HG03280 (cell line): Measurements from ENCODE around the gene ITPKC.
"Not testable (repeated sequence)": the region's sequence is repeated elsewhere in the genome, so short reads cannot be mapped to it uniquely, and the experiment has no call there.

Source experiments
- ATAC-seq: cut with Tn5 transposase; IDR thresholded peaks from one replicate; pipeline ENCODE4 v1.9.1; 2021; ENCODE audit warnings: mild to moderate bottlenecking, moderate library complexity; ENCODE audit not compliant: unreplicated experiment

The ITPKC gene

DNA sequence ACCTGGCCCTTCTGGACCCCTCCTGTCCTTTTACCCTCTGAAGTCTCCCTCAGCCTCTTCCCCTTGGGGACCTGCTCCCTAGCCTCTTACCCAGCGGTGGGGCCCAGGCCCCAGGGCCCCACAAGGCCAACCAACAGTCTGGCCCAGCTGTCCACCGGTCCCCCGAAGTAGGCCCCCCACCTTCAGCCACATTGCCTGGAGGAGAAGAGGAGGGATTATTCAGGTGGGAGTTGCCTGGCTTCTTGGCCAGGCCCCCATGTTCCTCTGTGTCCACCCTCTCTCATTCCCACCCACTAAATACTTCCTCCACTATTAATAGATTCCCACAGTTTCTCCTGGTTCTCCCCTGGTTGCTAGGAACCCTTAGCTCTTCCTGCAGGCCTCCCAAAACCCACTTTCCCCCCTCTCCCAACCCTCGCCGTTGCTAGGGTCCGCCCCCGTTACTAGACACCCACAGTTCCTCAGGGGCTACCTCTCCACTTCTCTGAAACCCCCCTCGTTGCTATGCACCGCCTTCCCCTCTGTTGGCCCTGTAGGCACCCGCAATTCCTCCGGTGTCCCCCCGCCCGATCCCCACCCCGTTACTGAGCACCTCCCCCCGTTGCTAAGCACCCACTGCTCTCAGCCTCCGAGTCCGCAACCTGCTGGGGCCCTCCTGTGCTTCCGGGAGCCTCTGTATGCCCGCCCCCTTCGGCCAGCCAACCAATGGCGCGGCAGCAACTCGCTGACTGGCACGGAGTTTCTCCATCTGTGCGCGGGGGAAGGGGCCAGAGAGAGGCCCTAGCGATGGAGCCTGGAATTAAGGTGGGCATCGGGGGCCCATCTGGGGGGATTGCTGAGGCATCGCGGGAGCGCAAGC, 2.2 kb upstream of the ITPKC start:
- peak; percentile 54 for ATAC-seq

DNA sequence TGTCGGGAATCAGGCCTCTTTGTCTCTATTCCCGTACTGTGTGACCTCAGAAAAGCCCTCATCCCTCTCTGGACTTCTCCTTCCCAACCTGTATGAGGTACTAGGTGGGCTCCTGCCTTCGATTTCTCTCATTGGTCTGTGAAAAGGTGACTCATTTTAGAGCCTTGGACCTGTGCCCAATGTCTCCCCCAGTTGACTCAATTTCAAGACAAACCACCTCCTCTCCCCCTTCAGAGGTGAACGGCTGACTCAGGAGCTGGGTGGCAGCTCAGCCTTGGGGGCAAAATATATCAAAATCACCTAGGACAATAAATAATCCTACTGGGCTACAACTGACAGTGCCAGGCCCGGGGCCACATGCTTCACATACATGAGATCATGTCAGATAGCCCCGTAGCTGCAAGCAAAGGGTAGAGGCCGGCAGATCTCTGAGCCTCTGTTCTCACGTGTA, 856 bp upstream of the ITPKC start:
- no peak for ATAC-seq

- no peak for ATAC-seq
Measured at GRCh38 chr19:40717325-40717879, 490 bp downstream of the ITPKC start.

- no peak for ATAC-seq
Measured at GRCh38 chr19:40717880-40718773, 1.2 kb downstream of the ITPKC start.

DNA sequence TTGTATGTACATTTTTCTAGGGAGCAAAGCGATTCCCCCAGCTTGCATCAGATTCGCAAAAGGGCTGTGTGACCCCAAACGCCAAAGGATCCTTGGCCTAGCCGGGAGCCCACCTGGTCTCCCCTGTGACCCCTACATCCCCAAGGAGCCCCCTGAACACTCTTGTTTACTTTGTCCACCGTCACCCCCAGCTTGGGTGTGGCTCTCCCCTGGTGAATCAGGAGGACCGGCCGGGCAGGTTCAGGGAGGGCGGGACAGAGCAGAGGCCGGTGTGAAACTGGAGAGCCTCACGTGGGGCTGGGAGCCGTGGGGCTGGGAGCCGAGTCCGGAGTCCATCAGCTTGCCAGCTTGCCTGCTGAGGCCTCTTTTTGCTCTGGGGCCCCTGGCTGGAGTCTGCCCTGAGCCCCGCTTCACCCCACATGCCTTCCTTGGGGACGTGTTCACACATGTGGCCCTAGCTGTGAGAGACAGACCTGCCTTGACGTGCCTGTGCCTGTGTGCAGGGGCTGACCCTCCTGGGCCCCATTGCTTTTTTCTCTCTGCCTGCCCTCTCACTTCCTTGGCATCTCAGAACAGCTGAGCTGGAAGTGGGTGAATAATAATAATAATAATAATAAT, 2.0 kb downstream of the ITPKC start:
- ATAC-seq = no peak

DNA sequence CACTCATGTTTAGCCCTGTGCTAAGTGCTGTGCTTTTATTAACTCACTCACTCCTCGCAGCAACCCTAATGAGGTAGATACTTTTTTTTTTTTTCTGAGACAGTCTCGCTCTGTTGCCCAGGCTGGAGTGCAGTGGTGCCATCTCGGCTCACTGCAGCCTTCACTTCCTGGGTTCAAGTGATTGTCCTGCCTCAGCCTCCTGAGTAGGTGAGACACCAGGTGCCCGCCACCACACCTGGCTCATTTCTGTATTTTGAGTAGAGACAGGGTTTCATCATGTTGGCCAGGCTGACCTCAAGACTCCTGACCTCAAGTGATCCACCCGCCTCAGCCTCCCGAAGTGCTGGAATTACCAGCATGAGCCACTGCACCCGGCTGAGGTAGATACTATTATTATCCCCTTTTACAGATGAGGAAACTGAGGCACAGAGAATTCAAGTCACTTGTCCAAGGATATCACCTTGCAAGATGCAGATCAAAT, 2.5 kb downstream of the ITPKC start:
- ATAC-seq = no peak

DNA sequence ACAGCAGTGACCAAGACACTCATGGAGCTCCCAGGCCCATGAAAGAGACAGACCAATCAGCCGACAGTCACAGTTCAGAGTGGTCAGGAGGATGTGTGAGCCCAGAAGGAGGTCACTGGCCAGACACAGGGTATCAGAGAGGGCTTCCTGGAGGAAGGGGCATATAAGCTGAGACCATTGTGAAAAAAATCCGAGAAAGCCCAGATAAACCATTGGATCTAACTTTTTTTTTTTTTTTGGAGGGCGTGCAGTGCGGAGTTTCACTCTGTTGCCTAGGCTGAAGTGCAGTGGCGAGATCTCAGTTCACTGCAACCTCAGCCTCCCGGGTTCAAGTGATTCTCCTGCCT, 4.2 kb downstream of the ITPKC start:
- ATAC-seq = no peak

DNA sequence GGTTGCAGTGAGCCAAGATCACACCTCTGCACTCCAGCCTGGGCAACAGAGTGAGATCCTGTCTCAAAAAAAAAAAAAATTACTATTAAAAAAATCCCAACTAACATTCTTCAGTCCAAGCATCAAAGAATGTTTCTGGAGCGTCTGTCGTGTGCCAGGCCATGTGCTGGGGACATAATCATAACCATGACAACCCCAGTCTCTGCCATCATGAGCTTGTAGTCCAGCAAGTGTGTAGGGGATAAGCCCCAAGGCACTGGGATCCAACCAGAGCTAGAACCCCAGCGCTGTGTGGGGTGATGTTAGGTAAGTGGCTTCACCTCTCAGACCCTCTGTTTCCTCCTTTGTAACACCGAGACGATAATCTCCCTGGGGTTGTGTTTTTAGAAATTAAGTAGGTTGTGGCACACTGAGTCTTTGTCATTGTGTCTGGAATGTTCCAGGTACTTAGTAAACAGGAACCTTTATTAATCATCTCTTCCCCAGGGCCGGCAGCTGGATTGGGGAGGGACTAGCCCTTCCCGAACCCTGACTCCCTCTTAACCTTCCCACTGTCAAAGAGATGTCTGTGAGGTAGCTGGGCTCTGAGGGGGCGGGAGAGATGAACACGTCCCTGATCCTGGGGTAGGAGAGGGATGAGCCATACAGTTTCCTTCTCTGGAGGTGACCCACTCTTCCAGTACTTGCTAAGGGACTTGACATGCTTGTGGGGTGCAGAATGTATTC, 5.2 kb downstream of the ITPKC start:
- no peak for ATAC-seq

DNA sequence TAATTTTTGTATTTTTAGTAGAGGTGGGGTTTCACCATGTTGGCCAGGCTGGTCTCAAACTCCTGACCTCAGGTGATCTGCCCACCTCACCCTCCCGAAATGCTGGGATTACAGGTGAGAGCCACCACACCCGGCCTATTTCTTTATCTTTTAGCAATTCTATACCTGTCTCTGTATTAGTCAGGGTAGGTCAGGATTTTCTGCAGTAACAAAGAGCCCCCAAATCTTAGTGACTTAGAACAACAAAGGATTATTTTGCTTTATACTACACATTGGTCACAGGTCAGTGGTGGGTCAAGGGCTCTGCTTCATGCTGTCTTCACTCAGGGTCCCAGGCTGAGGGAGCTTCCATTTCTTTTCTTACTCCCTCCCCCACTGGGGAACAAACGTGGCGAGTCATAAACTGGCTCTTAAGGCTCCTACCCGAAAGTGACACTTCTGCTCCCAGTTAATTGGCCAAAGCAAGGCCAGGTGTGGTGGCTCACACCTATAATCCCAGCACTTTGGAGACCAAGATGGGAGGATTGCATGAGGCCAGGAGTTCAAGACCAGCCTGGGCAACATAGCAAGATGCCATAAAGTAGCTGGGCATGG, 6.8 kb downstream of the ITPKC start:
- ATAC-seq = no peak

DNA sequence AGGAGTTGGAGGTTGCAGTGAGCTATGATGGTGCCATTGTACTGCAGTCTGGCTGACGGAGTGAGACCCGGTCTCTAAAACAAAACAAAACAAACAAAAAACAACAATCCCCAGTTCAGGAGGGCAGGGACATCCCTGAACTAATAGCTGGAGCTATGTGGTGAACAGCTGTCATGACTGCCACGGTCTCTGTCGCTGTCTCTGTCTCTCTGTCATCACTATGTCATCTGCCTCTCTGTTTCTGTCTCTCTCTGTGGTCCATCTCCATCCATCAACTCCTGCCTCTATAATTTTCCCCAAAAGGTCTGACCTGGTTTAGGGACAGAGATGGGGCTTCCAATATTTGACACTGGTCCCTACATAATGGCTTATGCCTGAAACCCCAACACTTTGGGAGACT, 7.4 kb downstream of the ITPKC start:
- ATAC-seq = no peak

DNA sequence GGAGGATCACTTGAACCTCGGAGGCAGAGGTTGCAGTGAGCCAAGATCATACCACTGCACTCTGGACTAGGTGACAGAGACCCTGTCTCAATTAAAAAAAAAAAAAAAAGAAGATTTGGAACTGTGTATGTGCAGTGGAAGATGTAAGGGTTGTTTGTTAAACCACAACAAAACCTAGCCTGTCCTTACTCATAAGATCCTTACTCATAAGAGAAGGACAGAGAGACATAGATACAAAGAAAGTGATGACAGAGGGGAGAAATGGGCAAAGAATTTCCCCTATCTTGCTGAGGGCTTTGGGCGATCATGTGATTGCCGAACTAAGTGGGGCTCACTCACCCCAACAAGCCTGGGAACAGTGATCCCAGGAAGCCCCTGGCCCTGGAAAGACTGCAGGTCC, 7.9 kb downstream of the ITPKC start:
- ATAC-seq = no peak

- no peak for ATAC-seq
Measured at GRCh38 chr19:40726279-40726678, 9.4 kb downstream of the ITPKC start.

DNA sequence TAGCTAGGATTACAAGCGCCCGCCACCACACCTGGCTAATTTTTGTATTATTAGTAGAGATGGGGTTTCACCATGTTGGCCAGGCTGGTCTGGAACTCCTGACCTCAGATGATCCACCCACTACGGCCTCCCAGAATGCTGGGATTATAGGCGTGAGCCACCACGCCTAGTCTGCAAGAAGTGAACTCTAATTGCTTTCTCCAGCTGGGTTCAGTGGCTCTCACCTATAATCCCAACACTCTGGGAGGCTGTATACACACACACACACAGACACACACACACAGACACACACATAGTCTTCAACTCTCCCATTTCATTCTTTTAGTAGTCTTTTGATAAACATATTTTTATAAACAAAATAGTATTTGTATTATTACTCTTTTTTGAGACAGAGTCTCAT, 13.2 kb downstream of the ITPKC start:
- ATAC-seq = not testable (repeated sequence)

DNA sequence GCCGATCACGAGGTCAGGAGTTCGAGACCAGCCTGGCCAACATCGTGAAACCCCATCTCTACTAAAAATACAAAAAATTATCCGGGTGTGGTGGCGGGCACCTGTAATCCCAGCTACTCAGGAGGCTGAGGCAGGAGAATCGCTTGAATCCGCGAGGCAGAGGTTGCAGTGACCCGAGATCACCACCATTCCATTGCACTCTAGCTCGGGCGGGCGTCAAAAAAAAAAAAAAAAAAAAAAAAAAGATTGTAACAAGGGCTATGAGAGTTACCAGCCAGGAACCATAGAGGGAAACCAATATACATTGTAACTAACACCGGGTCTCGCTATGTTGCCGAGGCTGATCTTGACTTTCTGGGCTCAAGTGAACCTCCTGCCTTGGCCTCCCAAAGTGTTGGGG, 15.4 kb downstream of the ITPKC start:
- not testable (repeated sequence) for ATAC-seq

DNA sequence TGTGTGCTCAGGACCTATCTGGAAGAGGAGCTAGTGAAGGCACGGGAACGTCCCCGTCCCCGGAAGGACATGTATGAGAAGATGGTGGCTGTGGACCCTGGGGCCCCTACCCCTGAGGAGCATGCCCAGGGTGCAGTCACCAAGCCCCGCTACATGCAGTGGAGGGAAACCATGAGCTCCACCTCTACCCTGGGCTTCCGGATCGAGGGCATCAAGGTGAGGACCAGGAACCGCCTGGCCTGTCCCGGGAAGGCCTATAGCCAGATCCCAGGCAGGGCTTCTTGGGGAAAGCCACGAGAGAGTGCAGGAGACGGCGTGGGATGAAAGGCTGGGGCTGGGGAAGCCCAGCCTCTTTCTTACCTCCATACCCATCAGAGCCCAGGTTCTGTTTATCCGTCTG, 16.2 kb downstream of the ITPKC start:
- no peak for ATAC-seq

- no peak for ATAC-seq
Measured at GRCh38 chr19:40735013-40735771, 18.3 kb downstream of the ITPKC start.

DNA sequence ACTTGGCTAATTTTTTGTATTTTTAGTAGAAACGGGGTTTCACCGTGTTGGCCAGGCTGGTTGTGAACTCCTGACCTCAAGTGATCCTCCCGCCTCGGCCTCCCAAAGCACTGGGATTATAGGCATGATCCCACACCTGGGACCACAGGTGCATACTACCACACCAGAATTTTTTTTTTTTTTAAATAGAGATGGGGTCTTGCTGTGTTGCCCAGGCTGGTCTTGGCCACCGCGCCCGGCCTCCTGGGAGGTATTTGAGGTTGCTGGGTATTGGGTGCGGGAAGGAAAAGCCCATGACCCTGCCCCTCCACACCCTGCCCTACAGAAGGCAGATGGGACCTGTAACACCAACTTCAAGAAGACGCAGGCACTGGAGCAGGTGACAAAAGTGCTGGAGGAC, 19.7 kb downstream of the ITPKC start:
- no peak for ATAC-seq

- ATAC-seq = no peak
Measured at GRCh38 chr19:40737102-40737644, 20.3 kb downstream of the ITPKC start.
